Measurements from ENCODE around the gene ARHGAP22.

DNA sequence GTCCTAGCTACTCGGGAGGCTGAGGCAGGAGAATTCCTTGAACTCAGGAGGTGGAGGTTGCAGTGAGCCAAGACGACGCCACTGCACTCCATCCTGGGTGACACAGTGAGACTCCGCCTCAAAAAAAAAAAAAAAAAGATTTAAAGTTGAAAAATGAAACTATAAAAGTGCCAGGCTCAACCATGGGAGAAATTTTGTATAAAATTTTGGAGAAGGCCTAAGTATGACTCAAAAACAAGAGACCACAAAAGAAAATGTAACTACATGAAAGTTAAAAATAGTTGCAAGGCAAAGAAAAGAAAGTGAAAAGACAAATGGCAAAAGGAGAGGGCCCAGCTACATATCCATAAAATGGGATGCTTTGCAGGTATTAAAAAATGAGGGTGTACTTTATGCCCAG lies 104.1 kb downstream of the ARHGAP22 start:
- TF ChIP-seq, protein P1, sequence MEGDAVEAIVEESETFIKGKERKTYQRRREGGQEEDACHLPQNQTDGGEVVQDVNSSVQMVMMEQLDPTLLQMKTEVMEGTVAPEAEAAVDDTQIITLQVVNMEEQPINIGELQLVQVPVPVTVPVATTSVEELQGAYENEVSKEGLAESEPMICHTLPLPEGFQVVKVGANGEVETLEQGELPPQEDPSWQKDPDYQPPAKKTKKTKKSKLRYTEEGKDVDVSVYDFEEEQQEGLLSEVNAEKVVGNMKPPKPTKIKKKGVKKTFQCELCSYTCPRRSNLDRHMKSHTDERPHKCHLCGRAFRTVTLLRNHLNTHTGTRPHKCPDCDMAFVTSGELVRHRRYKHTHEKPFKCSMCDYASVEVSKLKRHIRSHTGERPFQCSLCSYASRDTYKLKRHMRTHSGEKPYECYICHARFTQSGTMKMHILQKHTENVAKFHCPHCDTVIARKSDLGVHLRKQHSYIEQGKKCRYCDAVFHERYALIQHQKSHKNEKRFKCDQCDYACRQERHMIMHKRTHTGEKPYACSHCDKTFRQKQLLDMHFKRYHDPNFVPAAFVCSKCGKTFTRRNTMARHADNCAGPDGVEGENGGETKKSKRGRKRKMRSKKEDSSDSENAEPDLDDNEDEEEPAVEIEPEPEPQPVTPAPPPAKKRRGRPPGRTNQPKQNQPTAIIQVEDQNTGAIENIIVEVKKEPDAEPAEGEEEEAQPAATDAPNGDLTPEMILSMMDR (IDR thresholded peaks at IDR 0.05) = no peak
- TF ChIP-seq POLR2A (IDR thresholded peaks at IDR 0.05) (no peak), POLR2AphosphoS5 (IDR thresholded peaks at IDR 0.05) (no peak)

All from upper lobe of left lung (tissue), 4 donors.